HS-5 (cell line): ENCODE data around the gene RMI1.
"Not testable (repeated sequence)": the region's sequence is repeated elsewhere in the genome, so short reads cannot be mapped to it uniquely, and the experiment has no call there.

Experiments used
- DNase-seq: peaks from one replicate; pipeline ENCODE4 v3.0.0-alpha.2; 2012; ENCODE audit warnings: low read depth

RMI1 gene

GRCh38 chr9:84007662-84008061 is 27.1 kb downstream of the RMI1 start:
- no peak for DNase-seq

GRCh38 chr9:84024041-84024575 is 43.5 kb downstream of the RMI1 start:
- no peak for DNase-seq

- DNase-seq = no peak
Observed at GRCh38 chr9:84027201-84027600, 46.6 kb downstream of the RMI1 start.

GRCh38 chr9:84031534-84031933 is 50.9 kb downstream of the RMI1 start:
- DNase-seq = no peak

GRCh38 chr9:84041857-84042256 is 61.3 kb downstream of the RMI1 start:
- not testable (repeated sequence) for DNase-seq

- DNase-seq = no peak
Observed at GRCh38 chr9:84045481-84046097, 65.0 kb downstream of the RMI1 start.
